Chondrocyte (in vitro differentiated cells): Measurements from ENCODE around the gene HGF. TPM values are rescaled to one million over a fixed set of nuclear protein-coding genes. Genes with fewer than 3 reads are reported as not detected.

Source experiments
- DNase-seq: peaks from one replicate; pipeline ENCODE4 v3.0.0; 2021; ENCODE audit warnings: mixed read lengths, low spot score
- H3K27ac Mint-ChIP-seq: one replicate; pipeline ENCODE4 v1.8.0; 2021; ENCODE audit warnings: mild to moderate bottlenecking, moderate library complexity, mixed read lengths; ENCODE audit not compliant: unreplicated experiment
- H3K27me3 Mint-ChIP-seq: 2 replicates; pipeline ENCODE4 v1.8.0; 2021; ENCODE audit warnings: low read depth, mixed read lengths
- H3K36me3 Mint-ChIP-seq: 2 replicates; pipeline ENCODE4 v1.8.0; 2021; ENCODE audit warnings: low read depth, mixed read lengths
- H3K4me1 Mint-ChIP-seq: 2 replicates; pipeline ENCODE4 v1.8.0; 2021; ENCODE audit warnings: low read depth, mild to moderate bottlenecking, mixed read lengths
- H3K4me3 Mint-ChIP-seq: one replicate; pipeline ENCODE4 v1.8.0; 2021; ENCODE audit warnings: mild to moderate bottlenecking, moderate library complexity, mixed read lengths; ENCODE audit not compliant: unreplicated experiment
- H3K9me3 Mint-ChIP-seq: 2 replicates; pipeline ENCODE4 v1.8.0; 2021; ENCODE audit warnings: low read depth, mixed read lengths
- total RNA-seq: library from RNA; stranded (reverse); gene quantifications from 3 replicates; pipeline ENCODE4 v1.2.1, GENCODE V29; 2021
- TF ChIP-seq, protein P1 (sequence below): fragments of 200-600 bp; sonication (generic); IDR thresholded peaks from 2 replicates; pipeline ENCODE4 v1.5.0; 2021; ENCODE audit warnings: antibody characterized with exemption, mild to moderate bottlenecking, moderate library complexity

Gene HGF
- total RNA-seq, 1 donor from 2014 or later, result 3.7 TPM

DNA sequence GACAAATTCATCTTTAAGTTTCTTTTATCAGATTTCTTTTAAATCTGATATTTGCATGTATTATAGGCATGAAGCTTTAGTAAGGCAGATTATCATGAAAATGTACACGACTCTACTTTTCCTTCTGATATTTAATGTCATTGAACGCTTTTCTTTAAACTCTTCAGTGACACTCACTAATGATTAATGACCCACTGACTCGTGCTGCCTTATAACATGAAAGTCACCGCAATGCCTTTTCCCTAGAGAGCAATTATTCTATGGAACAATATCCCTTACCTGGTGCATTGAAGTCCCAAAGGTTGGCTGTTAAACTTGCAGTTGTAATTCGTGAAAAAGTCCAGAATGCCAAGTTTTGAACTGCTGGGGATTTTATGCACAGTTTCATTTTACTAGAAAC lies 33.4 kb upstream of the HGF start:
- TF ChIP-seq, protein P1, sequence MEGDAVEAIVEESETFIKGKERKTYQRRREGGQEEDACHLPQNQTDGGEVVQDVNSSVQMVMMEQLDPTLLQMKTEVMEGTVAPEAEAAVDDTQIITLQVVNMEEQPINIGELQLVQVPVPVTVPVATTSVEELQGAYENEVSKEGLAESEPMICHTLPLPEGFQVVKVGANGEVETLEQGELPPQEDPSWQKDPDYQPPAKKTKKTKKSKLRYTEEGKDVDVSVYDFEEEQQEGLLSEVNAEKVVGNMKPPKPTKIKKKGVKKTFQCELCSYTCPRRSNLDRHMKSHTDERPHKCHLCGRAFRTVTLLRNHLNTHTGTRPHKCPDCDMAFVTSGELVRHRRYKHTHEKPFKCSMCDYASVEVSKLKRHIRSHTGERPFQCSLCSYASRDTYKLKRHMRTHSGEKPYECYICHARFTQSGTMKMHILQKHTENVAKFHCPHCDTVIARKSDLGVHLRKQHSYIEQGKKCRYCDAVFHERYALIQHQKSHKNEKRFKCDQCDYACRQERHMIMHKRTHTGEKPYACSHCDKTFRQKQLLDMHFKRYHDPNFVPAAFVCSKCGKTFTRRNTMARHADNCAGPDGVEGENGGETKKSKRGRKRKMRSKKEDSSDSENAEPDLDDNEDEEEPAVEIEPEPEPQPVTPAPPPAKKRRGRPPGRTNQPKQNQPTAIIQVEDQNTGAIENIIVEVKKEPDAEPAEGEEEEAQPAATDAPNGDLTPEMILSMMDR, result no peak
- no peak for DNase-seq
- Mint-ChIP-seq H3K4me3 (no peak overlapping the region), H3K27ac (no peak overlapping the region), H3K36me3 (peaks cover 1% of the 10 kb centered on the region), H3K27me3 (no peaks in the 10 kb centered on the region), H3K4me1 (no peaks in the 10 kb centered on the region), H3K9me3 (no peaks in the 10 kb centered on the region)

DNA sequence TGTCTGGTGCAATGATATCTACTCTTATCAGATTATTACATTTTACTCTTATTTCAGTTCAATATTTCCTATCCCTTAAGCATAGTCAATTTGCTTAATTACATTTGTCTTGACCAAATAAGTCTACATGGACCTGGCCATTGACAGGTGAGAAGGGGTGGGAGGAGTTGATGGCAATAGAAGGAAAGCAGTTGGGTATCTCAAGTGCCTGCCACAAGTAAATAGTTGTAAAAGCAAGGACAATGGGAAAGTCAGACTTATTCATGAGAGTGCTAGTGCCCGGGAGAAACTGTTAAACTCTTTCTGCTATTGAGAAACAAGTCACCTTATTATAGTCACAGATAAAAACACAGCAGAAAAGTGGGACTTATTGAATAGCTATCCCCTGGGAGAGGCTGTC lies 32.4 kb upstream of the HGF start:
- DNase-seq, result no peak
- TF ChIP-seq, protein P1, result no peak
- no peaks in the 10 kb centered on the region for H3K4me1 Mint-ChIP-seq
- no peaks in the 10 kb centered on the region for H3K27me3 Mint-ChIP-seq
- no peaks in the 10 kb centered on the region for H3K9me3 Mint-ChIP-seq
- no peak overlapping the region for H3K4me3 Mint-ChIP-seq
- no peak overlapping the region for H3K27ac Mint-ChIP-seq
- no peaks in the 10 kb centered on the region for H3K36me3 Mint-ChIP-seq

DNA sequence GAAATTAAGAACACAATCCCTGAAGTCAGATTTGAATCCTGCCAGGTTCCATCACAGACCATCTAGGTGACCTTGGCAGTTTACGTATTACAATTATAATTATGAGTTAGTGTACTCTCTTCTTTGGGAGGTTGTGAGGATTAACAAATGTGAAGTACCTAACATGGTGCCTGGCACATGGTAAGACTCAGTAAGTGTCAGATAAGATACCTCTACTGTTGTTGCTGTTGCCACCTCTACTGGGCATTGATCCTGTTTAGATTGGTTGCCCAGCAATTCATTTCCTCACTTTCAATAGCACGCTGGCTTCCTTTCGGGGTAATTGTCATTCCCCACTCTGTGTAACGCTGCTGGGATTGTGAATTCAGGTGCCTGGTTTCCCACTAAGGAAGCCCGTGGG lies 31.7 kb upstream of the HGF start:
- Mint-ChIP-seq H3K4me3 (no peak overlapping the region), H3K4me1 (no peaks in the 10 kb centered on the region), H3K36me3 (no peaks in the 10 kb centered on the region), H3K9me3 (no peaks in the 10 kb centered on the region), H3K27ac (no peak overlapping the region), H3K27me3 (no peaks in the 10 kb centered on the region)
- TF ChIP-seq, protein P1, result no peak
- no peak for DNase-seq

DNA sequence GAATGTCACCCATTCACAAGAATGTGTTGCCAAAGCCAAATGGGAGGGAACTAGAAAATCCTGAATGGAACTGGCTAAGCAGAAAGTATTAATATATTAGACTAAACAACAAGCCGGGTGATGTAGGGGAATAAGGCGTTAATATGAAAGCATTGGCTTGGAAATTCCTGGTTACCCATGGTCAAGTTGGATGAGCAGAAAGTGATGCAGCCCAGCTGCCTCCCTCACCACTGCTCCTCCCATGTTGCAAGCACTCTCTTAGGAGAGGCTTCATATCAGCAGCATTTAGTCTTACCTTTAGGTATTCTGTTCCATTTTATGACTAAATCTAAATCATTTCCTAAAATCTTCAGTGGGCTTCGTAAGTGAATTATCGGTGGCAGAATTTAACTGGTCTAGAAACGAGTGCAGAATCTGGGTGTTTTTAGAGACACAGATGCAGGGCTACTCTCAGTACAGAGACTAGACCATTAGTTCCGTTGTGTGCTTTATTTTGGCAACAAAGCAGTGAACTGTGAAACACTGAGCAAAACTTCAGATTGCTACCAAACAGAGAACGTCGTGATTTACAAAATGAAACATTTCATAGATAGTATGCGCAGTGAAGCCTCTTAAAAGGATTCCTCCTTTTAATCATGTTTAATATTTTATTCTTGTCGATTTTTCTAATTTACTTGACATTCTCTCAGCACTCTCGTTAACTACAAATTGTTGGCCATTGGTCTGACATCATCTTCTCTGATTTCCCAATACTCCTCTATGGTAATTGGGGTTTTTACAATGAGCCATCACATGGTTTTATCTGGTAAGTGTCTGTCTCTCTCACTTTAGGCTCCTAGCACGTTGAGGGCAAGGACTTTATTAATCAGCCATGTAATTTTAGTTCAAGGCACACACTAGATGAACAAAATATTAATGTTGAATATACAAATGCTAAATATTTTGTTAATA lies 22.0 kb upstream of the HGF start:
- Mint-ChIP-seq H3K4me3 (no peak overlapping the region), H3K36me3 (no peaks in the 10 kb centered on the region), H3K4me1 (peaks cover 13% of the 10 kb centered on the region), H3K27me3 (no peaks in the 10 kb centered on the region), H3K27ac (no peak overlapping the region), H3K9me3 (no peaks in the 10 kb centered on the region)
- TF ChIP-seq, protein P1, result no peak
- no peak for DNase-seq

DNA sequence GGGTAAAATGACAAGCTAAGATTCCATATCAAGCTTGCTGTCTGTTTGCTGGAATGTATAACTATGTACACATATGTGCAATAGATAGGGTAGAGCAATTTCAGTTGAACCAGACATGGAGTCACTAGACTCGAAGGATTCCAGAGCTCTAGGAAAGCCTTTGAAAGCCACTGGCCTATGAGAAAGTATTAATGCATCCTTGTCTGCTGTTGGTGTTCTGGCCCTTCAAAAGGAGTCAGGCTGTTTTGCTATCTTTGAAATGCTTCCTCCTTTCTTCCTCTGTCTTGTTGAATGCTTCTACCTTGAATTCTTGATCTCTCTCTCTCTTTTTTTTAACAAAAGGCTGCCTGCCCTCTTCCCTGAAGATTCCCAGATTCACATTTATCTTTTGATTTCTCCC lies 20.8 kb upstream of the HGF start:
- Mint-ChIP-seq H3K27me3 (no peaks in the 10 kb centered on the region), H3K4me1 (peaks cover 13% of the 10 kb centered on the region), H3K27ac (no peak overlapping the region), H3K9me3 (no peaks in the 10 kb centered on the region), H3K36me3 (no peaks in the 10 kb centered on the region), H3K4me3 (no peak overlapping the region)
- TF ChIP-seq, protein P1, result no peak
- DNase-seq, result no peak
